HepG2 (cell line): Measurements from ENCODE around the gene SYT7. TPM values are rescaled to one million over a fixed set of nuclear protein-coding genes. Genes with fewer than 3 reads are reported as not detected.

Experiments used
- ATM ChIP-seq: fragments of 450-650 bp; IDR thresholded peaks from 2 replicates; pipeline ENCODE4 v1.7.1; 2017; ENCODE audit warnings: mild to moderate bottlenecking, borderline replicate concordance
- HOXA5 ChIP-seq: sonication (generic); formaldehyde crosslinking; IDR thresholded peaks from 2 replicates; pipeline ENCODE4 v1.4.0; 2020; ENCODE audit warnings: missing genetic modification reagents
- MAFF ChIP-seq: IDR thresholded peaks from 2 replicates; pipeline ENCODE4 v1.6.1; 2011; ENCODE audit warnings: low read depth, low read length, improper control_type of control experiment
- MXD3 ChIP-seq: IDR thresholded peaks from 2 replicates; pipeline ENCODE4 v1.6.1; 2016; ENCODE audit warnings: mild to moderate bottlenecking, missing biosample characterization, missing genetic modification reagents
- MXD4 ChIP-seq: IDR thresholded peaks from 2 replicates; pipeline ENCODE4 v1.6.1; 2016; ENCODE audit warnings: mild to moderate bottlenecking, missing biosample characterization, missing genetic modification reagents
- NR1H2 ChIP-seq: sonication (generic); formaldehyde crosslinking; IDR thresholded peaks from 2 replicates; pipeline ENCODE4 v1.8.1; 2022; ENCODE audit warnings: low read depth, missing genetic modification reagents, borderline replicate concordance
- NR2F2 ChIP-seq: IDR thresholded peaks from 2 replicates; pipeline ENCODE4 v1.6.1; 2012; ENCODE audit warnings: low read depth, inconsistent platforms, borderline replicate concordance
- PITX1 ChIP-seq: sonication (generic); formaldehyde crosslinking; IDR thresholded peaks from 2 replicates; pipeline ENCODE4 v1.5.1; 2020; ENCODE audit warnings: mild to moderate bottlenecking, missing genetic modification reagents
- RELA ChIP-seq: sonication (generic); formaldehyde crosslinking; IDR thresholded peaks from 2 replicates; pipeline ENCODE4 v1.4.0; 2020; ENCODE audit warnings: missing genetic modification reagents
- SRSF9 ChIP-seq: fragments of 200-400 bp; formaldehyde crosslinking; IDR thresholded peaks from 2 replicates; pipeline ENCODE4 v1.6.1; 2018; ENCODE audit warnings: borderline replicate concordance, mild to moderate bottlenecking, low read depth, low read length; ENCODE audit not compliant: insufficient read depth, poor library complexity, severe bottlenecking
- U2AF2 ChIP-seq: fragments of 200-400 bp; formaldehyde crosslinking; IDR thresholded peaks from 2 replicates; pipeline ENCODE4 v1.6.1; 2017; ENCODE audit warnings: low read depth, mild to moderate bottlenecking, low read length
- ZBTB20 ChIP-seq: sonication (generic); formaldehyde crosslinking; IDR thresholded peaks from 2 replicates; pipeline ENCODE4 v1.8.1; 2023; ENCODE audit warnings: missing genetic modification reagents, low read depth, mild to moderate bottlenecking, borderline replicate concordance
- ZBTB49 ChIP-seq: sonication (generic); formaldehyde crosslinking; IDR thresholded peaks from 2 replicates; pipeline ENCODE4 v1.4.0; 2020; ENCODE audit warnings: missing genetic modification reagents, borderline replicate concordance
- ZBTB8A ChIP-seq: sonication (generic); formaldehyde crosslinking; IDR thresholded peaks from 2 replicates; pipeline ENCODE4 v1.4.0; 2020; ENCODE audit warnings: mild to moderate bottlenecking, low read depth, missing genetic modification reagents, borderline replicate concordance
- ZNF234 ChIP-seq: sonication (generic); formaldehyde crosslinking; conservative IDR thresholded peaks from 2 replicates; pipeline ENCODE4 v1.5.1; 2020; ENCODE audit warnings: mild to moderate bottlenecking, missing genetic modification reagents
- ZNF30 ChIP-seq: sonication (generic); formaldehyde crosslinking; IDR thresholded peaks from 2 replicates; pipeline ENCODE4 v1.5.0; 2020; ENCODE audit warnings: mild to moderate bottlenecking, missing genetic modification reagents
- ZNF367 ChIP-seq: sonication (generic); formaldehyde crosslinking; IDR thresholded peaks from 2 replicates; pipeline ENCODE4 v1.4.0; 2020; ENCODE audit warnings: missing genetic modification reagents, borderline replicate concordance
- ZNF678 ChIP-seq: sonication (generic); formaldehyde crosslinking; IDR thresholded peaks from 2 replicates; pipeline ENCODE4 v1.4.0; 2020; ENCODE audit warnings: mild to moderate bottlenecking, missing genetic modification reagents
- polyA plus RNA-seq, 8 experiments: library from polyadenylated mRNA; depleted of rRNA in 3 of 8; stranded (reverse) in 7 of 8; unstranded in 1 of 8; fragments of >200 nt; fragmentation: Illumina TruSeq in 4 of 8; extraction: Trizol in 4 of 8; gene quantifications; 2 replicates each; pipeline versions ENCODE4 v1.2.1 to v1.2.3, GENCODE V29; 2011 to 2016; ENCODE audit warnings: low read depth in 4 of 8, missing spikeins in 1 of 8, mixed read lengths in 1 of 8; ENCODE audit not compliant: insufficient read depth in 1 of 8
- total RNA-seq, 5 experiments: library from RNA; depleted of rRNA; stranded (reverse); fragments of >200 nt; fragmentation: Illumina TruSeq; extraction: Trizol; gene quantifications; 2 replicates each; pipeline ENCODE4 v1.2.3, GENCODE V29; 2016; ENCODE audit warnings: low read depth in 1 of 5
- TF ChIP-seq, protein P1 (sequence below): sonication (generic); formaldehyde crosslinking; IDR thresholded peaks from 2 replicates; pipeline ENCODE4 v1.4.0; 2020; ENCODE audit warnings: missing genetic modification reagents
- TF ChIP-seq, protein P2 (sequence below): sonication (generic); formaldehyde crosslinking; IDR thresholded peaks from 2 replicates; pipeline ENCODE4 v1.4.0; 2020; ENCODE audit warnings: mild to moderate bottlenecking, missing genetic modification reagents
- TF ChIP-seq, protein P3 (sequence below): sonication (generic); formaldehyde crosslinking; conservative IDR thresholded peaks from 2 replicates; pipeline ENCODE4 v1.8.0; 2022; ENCODE audit warnings: missing genetic modification reagents

Gene SYT7
- total and polyA plus RNA-seq, 2 of the 13 experiments (the other 11 are each of a cell fraction or from before 2014, with no cell fraction given) = 1.4 to 4.4 TPM

DNA sequence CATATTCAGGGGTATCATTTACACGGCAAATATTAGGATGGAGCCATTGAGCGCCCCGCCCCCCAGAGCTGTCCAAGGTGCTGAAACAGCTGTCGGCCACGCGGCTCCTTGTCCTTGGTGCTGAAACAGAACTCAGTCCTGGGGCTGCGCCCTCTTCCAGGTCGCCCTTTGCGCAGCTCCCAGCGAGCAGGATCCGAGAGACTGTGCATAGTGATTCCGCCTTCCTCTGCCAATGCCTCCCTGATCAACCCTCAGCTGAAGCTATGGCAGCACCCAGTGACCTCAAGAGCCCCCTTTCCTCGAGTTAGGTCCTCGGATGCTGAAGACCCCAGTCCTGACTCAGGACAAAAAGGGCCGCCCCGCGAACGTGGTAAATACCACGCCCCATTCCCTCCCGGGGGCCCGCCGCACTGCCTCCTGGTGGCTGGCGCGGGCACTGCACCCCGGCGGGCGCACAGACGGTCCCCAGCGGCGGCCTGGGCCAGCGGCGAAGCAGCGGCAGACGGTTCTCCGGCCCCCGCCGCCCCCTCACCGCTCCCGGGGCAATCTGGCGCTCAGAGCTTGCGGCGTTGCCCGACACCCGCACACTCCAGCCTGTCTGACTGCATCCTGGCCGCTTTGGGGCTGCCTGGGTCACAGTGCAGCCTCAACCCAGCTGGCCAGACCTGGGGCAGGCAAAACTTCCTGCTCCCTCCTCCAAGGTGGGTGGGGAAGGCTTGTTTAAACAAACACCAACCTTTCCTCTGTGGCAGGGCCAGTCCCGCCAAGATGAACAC lies 13.4 kb downstream of the SYT7 start (continued):
- TF ChIP-seq ZBTB49 (CRISPR knock-in tag) = peak; percentile 100
- TF ChIP-seq ZNF30 = peak; percentile 100
- TF ChIP-seq PITX1 (CRISPR knock-in tag) = peak; percentile 99
- peak; percentile 41; the same call in 1 of the 2 replicates for TF ChIP-seq NR2F2
- peak; percentile 100 for TF ChIP-seq ZNF234
- TF ChIP-seq, protein P1, sequence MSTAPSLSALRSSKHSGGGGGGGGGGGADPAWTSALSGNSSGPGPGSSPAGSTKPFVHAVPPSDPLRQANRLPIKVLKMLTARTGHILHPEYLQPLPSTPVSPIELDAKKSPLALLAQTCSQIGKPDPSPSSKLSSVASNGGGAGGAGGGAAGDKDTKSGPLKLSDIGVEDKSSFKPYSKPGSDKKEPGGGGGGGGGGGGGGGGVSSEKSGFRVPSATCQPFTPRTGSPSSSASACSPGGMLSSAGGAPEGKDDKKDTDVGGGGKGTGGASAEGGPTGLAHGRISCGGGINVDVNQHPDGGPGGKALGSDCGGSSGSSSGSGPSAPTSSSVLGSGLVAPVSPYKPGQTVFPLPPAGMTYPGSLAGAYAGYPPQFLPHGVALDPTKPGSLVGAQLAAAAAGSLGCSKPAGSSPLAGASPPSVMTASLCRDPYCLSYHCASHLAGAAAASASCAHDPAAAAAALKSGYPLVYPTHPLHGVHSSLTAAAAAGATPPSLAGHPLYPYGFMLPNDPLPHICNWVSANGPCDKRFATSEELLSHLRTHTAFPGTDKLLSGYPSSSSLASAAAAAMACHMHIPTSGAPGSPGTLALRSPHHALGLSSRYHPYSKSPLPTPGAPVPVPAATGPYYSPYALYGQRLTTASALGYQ (CRISPR knock-in tag) = peak; percentile 100
- no peak for TF ChIP-seq SRSF9
- TF ChIP-seq, protein P2, sequence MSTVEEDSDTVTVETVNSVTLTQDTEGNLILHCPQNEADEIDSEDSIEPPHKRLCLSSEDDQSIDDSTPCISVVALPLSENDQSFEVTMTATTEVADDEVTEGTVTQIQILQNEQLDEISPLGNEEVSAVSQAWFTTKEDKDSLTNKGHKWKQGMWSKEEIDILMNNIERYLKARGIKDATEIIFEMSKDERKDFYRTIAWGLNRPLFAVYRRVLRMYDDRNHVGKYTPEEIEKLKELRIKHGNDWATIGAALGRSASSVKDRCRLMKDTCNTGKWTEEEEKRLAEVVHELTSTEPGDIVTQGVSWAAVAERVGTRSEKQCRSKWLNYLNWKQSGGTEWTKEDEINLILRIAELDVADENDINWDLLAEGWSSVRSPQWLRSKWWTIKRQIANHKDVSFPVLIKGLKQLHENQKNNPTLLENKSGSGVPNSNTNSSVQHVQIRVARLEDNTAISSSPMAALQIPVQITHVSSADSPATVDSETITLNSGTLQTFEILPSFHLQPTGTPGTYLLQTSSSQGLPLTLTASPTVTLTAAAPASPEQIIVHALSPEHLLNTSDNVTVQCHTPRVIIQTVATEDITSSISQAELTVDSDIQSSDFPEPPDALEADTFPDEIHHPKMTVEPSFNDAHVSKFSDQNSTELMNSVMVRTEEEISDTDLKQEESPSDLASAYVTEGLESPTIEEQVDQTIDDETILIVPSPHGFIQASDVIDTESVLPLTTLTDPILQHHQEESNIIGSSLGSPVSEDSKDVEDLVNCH (CRISPR knock-in tag) = peak; percentile 98
- TF ChIP-seq MXD4 = peak; percentile 100
- TF ChIP-seq RELA (CRISPR knock-in tag) = peak; percentile 99
- TF ChIP-seq ZNF678 (CRISPR knock-in tag) = peak; percentile 100
- TF ChIP-seq MXD3 (CRISPR knock-in tag) = peak; percentile 100
- TF ChIP-seq ZBTB8A (CRISPR knock-in tag) = peak; percentile 99
- TF ChIP-seq ZNF367 (CRISPR knock-in tag) = peak; percentile 99
- TF ChIP-seq MAFF = no peak
- peak; percentile 100 for TF ChIP-seq NR1H2 (CRISPR knock-in tag)
- TF ChIP-seq HOXA5 = peak; percentile 100
- peak; percentile 100 for TF ChIP-seq ZBTB20
- no peak for TF ChIP-seq ATM
- no peak for TF ChIP-seq U2AF2
- TF ChIP-seq, protein P3, sequence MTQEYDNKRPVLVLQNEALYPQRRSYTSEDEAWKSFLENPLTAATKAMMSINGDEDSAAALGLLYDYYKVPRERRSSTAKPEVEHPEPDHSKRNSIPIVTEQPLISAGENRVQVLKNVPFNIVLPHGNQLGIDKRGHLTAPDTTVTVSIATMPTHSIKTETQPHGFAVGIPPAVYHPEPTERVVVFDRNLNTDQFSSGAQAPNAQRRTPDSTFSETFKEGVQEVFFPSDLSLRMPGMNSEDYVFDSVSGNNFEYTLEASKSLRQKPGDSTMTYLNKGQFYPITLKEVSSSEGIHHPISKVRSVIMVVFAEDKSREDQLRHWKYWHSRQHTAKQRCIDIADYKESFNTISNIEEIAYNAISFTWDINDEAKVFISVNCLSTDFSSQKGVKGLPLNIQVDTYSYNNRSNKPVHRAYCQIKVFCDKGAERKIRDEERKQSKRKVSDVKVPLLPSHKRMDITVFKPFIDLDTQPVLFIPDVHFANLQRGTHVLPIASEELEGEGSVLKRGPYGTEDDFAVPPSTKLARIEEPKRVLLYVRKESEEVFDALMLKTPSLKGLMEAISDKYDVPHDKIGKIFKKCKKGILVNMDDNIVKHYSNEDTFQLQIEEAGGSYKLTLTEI (CRISPR knock-in tag) = peak; percentile 86
